T47D (cell line): ENCODE measurements around the gene GAS2L1.

ENCODE experiments used
- DNase-seq, 2 experiments: peaks; one replicate each; pipeline versions ENCODE4 v3.0.0 to v3.0.0-alpha.2; 2011 to 2012; ENCODE audit warnings: low read depth in 1 of 2, low spot score in 1 of 2
- JUND ChIP-seq: IDR thresholded peaks from 2 replicates; pipeline ENCODE4 v1.6.1; 2012; ENCODE audit warnings: low read depth
- in situ Hi-C: cut with HindIII; loops from 2 replicates; pipeline ENCODE4 v1.10.0; 2016; ENCODE audit warnings: low sequenced_read_pairs, low pct_unique_long_range_greater_than_20kb

The GAS2L1 gene

GRCh38 chr22:29314537-29315285, 8.3 kb downstream of the GAS2L1 start:
- DNase-seq: no peak
- no peak for TF ChIP-seq JUND
- in situ Hi-C loops: no loop called here

GRCh38 chr22:29315286-29316140, 9.1 kb downstream of the GAS2L1 start, which contains the start of gene RASL10A:
TSS of gene RASL10A (minus strand) at chr22:29315697. CDS start at chr22:29315246, 451 bp downstream.
- in situ Hi-C loops: no loop called here
- TF ChIP-seq JUND: no peak
- no peak for DNase-seq

- TF ChIP-seq JUND: no peak
- in situ Hi-C loops: no loop called here
- DNase-seq: no peak
Measured at GRCh38 chr22:29316141-29316828, 9.8 kb downstream of the GAS2L1 start.

- no peak for TF ChIP-seq JUND
- in situ Hi-C loops: no loop called here
- no peak for DNase-seq
Measured at GRCh38 chr22:29317827-29318454, 11.5 kb downstream of the GAS2L1 start.

GRCh38 chr22:29319072-29319471, 12.6 kb downstream of the GAS2L1 start:
- no peak for DNase-seq
- TF ChIP-seq JUND: no peak
- in situ Hi-C loops: no loop called here

- no peak for TF ChIP-seq JUND
- in situ Hi-C loops: no loop called here
- DNase-seq: peak in 1 of 2 experiments; percentile 39
Measured at GRCh38 chr22:29320546-29320945, 14.1 kb downstream of the GAS2L1 start.

GRCh38 chr22:29323641-29324040, 17.2 kb downstream of the GAS2L1 start:
- in situ Hi-C loops: no loop called here
- no peak for DNase-seq
- no peak for TF ChIP-seq JUND

GRCh38 chr22:29325356-29325755, 18.9 kb downstream of the GAS2L1 start:
- TF ChIP-seq JUND: no peak
- in situ Hi-C loops: no loop called here
- no peak for DNase-seq

- no peak for DNase-seq
- TF ChIP-seq JUND: no peak
- in situ Hi-C loops: no loop called here
Measured at GRCh38 chr22:29325785-29326315, 19.4 kb downstream of the GAS2L1 start.

- no peak for DNase-seq
- in situ Hi-C loops: no loop called here
- TF ChIP-seq JUND: no peak
Measured at GRCh38 chr22:29326481-29326880, 20.0 kb downstream of the GAS2L1 start.

- in situ Hi-C loops: no loop called here
- no peak for TF ChIP-seq JUND
- DNase-seq: no peak
Measured at GRCh38 chr22:29327089-29327764, 20.8 kb downstream of the GAS2L1 start.
